ENCODE data around the gene APOA1. TPM values are rescaled to one million over a fixed set of nuclear protein-coding genes. Genes with fewer than 3 reads are reported as not detected.

APOA1 gene
- total and polyA plus RNA-seq, 2 of the 4 experiments (the other 2 are of a cell fraction) = 0.18 to 0.89 TPM

- no peak overlapping the region for H4K8ac ChIP-seq (ENCODE audit: low read depth in 2 of 2, low read length in 2 of 2)
- no peak overlapping the region for H2BK20ac ChIP-seq (ENCODE audit: low read depth, low read length)
- no peak overlapping the region for H3K18ac ChIP-seq (ENCODE audit: low read depth, low read length)
- no peak overlapping the region for H2AK9ac ChIP-seq (replicated peaks; ENCODE audit: low read depth, low read length, poor library complexity)
- in situ Hi-C loops (cut with MboI; ENCODE audit: low sequenced_read_pairs) (no loop called here), intact Hi-C loops (cut with micrococcal nuclease) (no loop called here), dilution Hi-C loops (cut with HindIII; ENCODE audit: low sequenced_read_pairs, unreplicated experiment) (no loop called here)
- no peak overlapping the region for H2AK5ac ChIP-seq (ENCODE audit: low read depth, low read length)
- H3K23ac ChIP-seq (ENCODE audit: low read depth, low read length) = no peak overlapping the region
- H2BK15ac ChIP-seq (ENCODE audit: low read depth, low read length) = no peak overlapping the region
- ATAC-seq (ENCODE audit: low read depth) = no peak
- H4K20me1 ChIP-seq (ENCODE audit: insufficient read depth, low read length) = no peaks in the 10 kb centered on the region; the same call in 1 of the 2 replicates
- no peak overlapping the region for H3K9ac ChIP-seq (ENCODE audit: low read depth, low read length)
- H3K9me3 ChIP-seq (ENCODE audit: control insufficient read depth, insufficient read depth, low read length) = no peaks in the 10 kb centered on the region
- H3K4me2 ChIP-seq (ENCODE audit: low read depth, low read length) = no peak overlapping the region
- H3K27me3 ChIP-seq (ENCODE audit: control insufficient read depth, insufficient read depth, low read length) = no peaks in the 10 kb centered on the region
- peaks cover 19% of the 10 kb centered on the region for H3K9me1 ChIP-seq (ENCODE audit: insufficient read depth, low read length)
- H2AFZ ChIP-seq (replicated peaks; ENCODE audit: low read length, poor library complexity) = no peak overlapping the region
- no peak overlapping the region for H3K4ac ChIP-seq (ENCODE audit: low read depth, low read length)
- peaks cover 0 to 5% of the 10 kb centered on the region in 2 experiments; a peak in 1 of 4 replicates for H3K79me1 ChIP-seq (ENCODE audit: low read depth in 1 of 2, low read length in 2 of 2)
- no peak for TF ChIP-seq FOS (IDR thresholded peaks at IDR 0.05; ENCODE audit: low read depth, low read length)
- TF ChIP-seq RAD21 (IDR thresholded peaks at IDR 0.05; ENCODE audit: low read length) = no peak
- TF ChIP-seq BHLHE40 (IDR thresholded peaks at IDR 0.05; ENCODE audit: low read depth, low read length) = no peak
- TF ChIP-seq ELK1 (IDR thresholded peaks at IDR 0.05; ENCODE audit: borderline replicate concordance, low read depth, low read length) = no peak
- TF ChIP-seq CHD1 (IDR thresholded peaks at IDR 0.05; ENCODE audit: low read depth, low read length) = no peak
- TF ChIP-seq MAZ (IDR thresholded peaks at IDR 0.05; ENCODE audit: borderline replicate concordance, low read depth, low read length) = no peak
- no peak for TF ChIP-seq RFX5 (IDR thresholded peaks at IDR 0.05; ENCODE audit: low read depth, low read length)
- no peak for TF ChIP-seq RCOR1 (IDR thresholded peaks at IDR 0.05; ENCODE audit: insufficient replicate concordance, low read length)
- no peak for TF ChIP-seq NFE2L2 (IDR thresholded peaks at IDR 0.05; ENCODE audit: low read depth, low read length)
- TF ChIP-seq POLR2A (IDR thresholded peaks at IDR 0.05; ENCODE audit: low read depth, low read length) = no peak
- TF ChIP-seq CEBPB (IDR thresholded peaks at IDR 0.05; ENCODE audit: low read depth, low read length) = no peak
- no peak for TF ChIP-seq MAFK (IDR thresholded peaks at IDR 0.05; ENCODE audit: low read depth, low read length)
- TF ChIP-seq CTCF (conservative IDR thresholded peaks at IDR 0.05; ENCODE audit: low read depth, low read length) = no peak
- no peak for TF ChIP-seq MXI1 (IDR thresholded peaks at IDR 0.05; ENCODE audit: borderline replicate concordance, low read depth, low read length)
- TF ChIP-seq USF2 (IDR thresholded peaks at IDR 0.05; ENCODE audit: low read depth, low read length) = no peak
- TF ChIP-seq SMC3 (IDR thresholded peaks at IDR 0.05; ENCODE audit: low read depth, low read length) = no peak
- DNase-seq = no peak
- BruUV-seq (replicated peaks) = no TSS peak
- H3K56ac ChIP-seq (ENCODE audit: extremely low read depth, insufficient read depth, low read length) = no peak overlapping the region
- no CpG with 5 or more reads among the region's 6 CpGs for WGBS, 2 experiments (ENCODE audit: extremely low coverage in 2 of 2, insufficient read length in 1 of 2)
- no peak overlapping the region for H3K14ac ChIP-seq (replicated peaks; ENCODE audit: low read depth, low read length)
- peaks cover 19% of the 10 kb centered on the region for H3K4me1 ChIP-seq (ENCODE audit: control insufficient read depth, insufficient read depth, low read length)
- CTCF ChIA-PET = interaction anchor here (1.9 kb wide), 1 partner anchor 24 kb away, joined by 5 read pairs; no protein-coding TSS in a partner anchor
- H4K5ac ChIP-seq (ENCODE audit: low read depth, low read length) = no peak overlapping the region
- POLR2A ChIA-PET (ENCODE audit: unreplicated experiment) = no interaction called here
- H3K27ac ChIP-seq (ENCODE audit: insufficient read depth, low read length) = no peak overlapping the region
- H3K4me3 ChIP-seq (ENCODE audit: insufficient read depth, low read depth, low read length) = no peak overlapping the region
- H3K36me3 ChIP-seq (ENCODE audit: control insufficient read depth, insufficient read depth, low read length) = peaks cover 38% of the 10 kb centered on the region
- H4K91ac ChIP-seq (ENCODE audit: insufficient read depth, low read depth, low read length) = no peak overlapping the region
- H2BK5ac ChIP-seq (ENCODE audit: low read depth, low read length, poor library complexity, severe bottlenecking) = no peak overlapping the region
- no peak overlapping the region for H2BK120ac ChIP-seq (ENCODE audit: low read depth, low read length)
These were observed 22.9 kb upstream of the APOA1 start for GRCh38 chr11:116860303-116860702.

All from IMR-90 (cell line).